GM19023 (cell line): ENCODE measurements around the gene SEL1L2.

Experiments
- ATAC-seq: cut with Tn5 transposase; IDR thresholded peaks from one replicate; pipeline ENCODE4 v1.9.1; 2021; ENCODE audit warnings: mild to moderate bottlenecking, moderate library complexity; ENCODE audit not compliant: unreplicated experiment

Gene SEL1L2

GRCh38 chr20:13819885-13820645, 170.3 kb downstream of the SEL1L2 start:
- peak; percentile 62 for ATAC-seq

- no peak for ATAC-seq
These were observed 173.1 kb downstream of the SEL1L2 start for GRCh38 chr20:13817342-13817741.

- no peak for ATAC-seq
These were observed 173.7 kb downstream of the SEL1L2 start for GRCh38 chr20:13816757-13817156.

- no peak for ATAC-seq
These were observed 175.7 kb downstream of the SEL1L2 start for GRCh38 chr20:13814672-13815071.

GRCh38 chr20:13813910-13814309, 176.5 kb downstream of the SEL1L2 start:
- no peak for ATAC-seq

GRCh38 chr20:13810446-13810845, 180.0 kb downstream of the SEL1L2 start:
- ATAC-seq = no peak

GRCh38 chr20:13809855-13810254, 180.6 kb downstream of the SEL1L2 start:
- no peak for ATAC-seq

GRCh38 chr20:13809373-13809772, 181.0 kb downstream of the SEL1L2 start:
- ATAC-seq = no peak

GRCh38 chr20:13800728-13801134, 189.7 kb downstream of the SEL1L2 start:
- ATAC-seq = no peak

GRCh38 chr20:13799974-13800373, 190.4 kb downstream of the SEL1L2 start:
- no peak for ATAC-seq
